Measurements from ENCODE around the gene SLC19A1. TPM values are rescaled to one million over a fixed set of nuclear protein-coding genes. Genes with fewer than 3 reads are reported as not detected.
"Not testable (repeated sequence)": the region's sequence is repeated elsewhere in the genome, so short reads cannot be mapped to it uniquely, and the experiment has no call there.

The SLC19A1 gene
- total and polyA plus RNA-seq, 4 donors = 8.4 to 28.0 (median 13.0) TPM

DNA sequence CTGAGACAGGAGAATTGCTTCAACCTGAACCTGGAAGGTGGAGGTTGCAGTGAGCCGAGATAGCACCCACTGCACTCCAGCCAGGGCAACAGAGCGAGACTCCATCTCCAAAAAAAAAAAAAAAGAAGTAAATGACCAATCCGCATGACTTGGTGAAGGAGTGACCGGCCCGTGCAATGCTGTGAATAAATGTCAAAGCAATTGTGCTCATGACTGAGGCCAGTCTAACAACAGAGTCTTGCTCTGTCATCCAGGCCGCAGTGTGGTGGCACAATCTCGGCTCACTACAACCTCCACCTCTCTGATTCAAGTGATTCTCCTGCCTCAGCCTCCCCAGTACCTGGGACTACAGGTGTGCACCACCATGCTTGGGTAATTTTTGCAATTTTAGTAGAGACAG lies 27.8 kb upstream of the SLC19A1 start:
- H3K4me1 ChIP-seq (ENCODE audit: control insufficient read depth in 4 of 4, insufficient read depth in 4 of 4, low read length in 3 of 4) = no peaks in the 10 kb centered on the region
- no peak overlapping the region for H3K9ac ChIP-seq (ENCODE audit: low read depth in 1 of 2, low read length in 2 of 2)
- H3K27me3 ChIP-seq (ENCODE audit: control insufficient read depth in 4 of 4, insufficient read depth in 4 of 4, low read length in 3 of 4) = no peaks in the 10 kb centered on the region
- H3K36me3 ChIP-seq (ENCODE audit: control insufficient read depth in 4 of 4, insufficient read depth in 3 of 4, low read depth in 1 of 4, low read length in 3 of 4) = no peaks in the 10 kb centered on the region
- 91% methylated on average over 7 of the region's 7 CpGs for WGBS
- DNase-seq (ENCODE audit: low spot score) = no peak
- no peak overlapping the region for H3K4me3 ChIP-seq (ENCODE audit: low read depth in 1 of 3, low read length in 3 of 3)
- H3K9me3 ChIP-seq (ENCODE audit: control insufficient read depth in 4 of 4, low read length in 3 of 4) = no peaks in the 10 kb centered on the region
- no peak overlapping the region for H3K27ac ChIP-seq (ENCODE audit: low read depth in 1 of 2, low read length in 2 of 2)
- TF ChIP-seq, protein P1, sequence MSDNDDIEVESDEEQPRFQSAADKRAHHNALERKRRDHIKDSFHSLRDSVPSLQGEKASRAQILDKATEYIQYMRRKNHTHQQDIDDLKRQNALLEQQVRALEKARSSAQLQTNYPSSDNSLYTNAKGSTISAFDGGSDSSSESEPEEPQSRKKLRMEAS (IDR thresholded peaks at IDR 0.05) = no peak
- TF ChIP-seq, protein P2, sequence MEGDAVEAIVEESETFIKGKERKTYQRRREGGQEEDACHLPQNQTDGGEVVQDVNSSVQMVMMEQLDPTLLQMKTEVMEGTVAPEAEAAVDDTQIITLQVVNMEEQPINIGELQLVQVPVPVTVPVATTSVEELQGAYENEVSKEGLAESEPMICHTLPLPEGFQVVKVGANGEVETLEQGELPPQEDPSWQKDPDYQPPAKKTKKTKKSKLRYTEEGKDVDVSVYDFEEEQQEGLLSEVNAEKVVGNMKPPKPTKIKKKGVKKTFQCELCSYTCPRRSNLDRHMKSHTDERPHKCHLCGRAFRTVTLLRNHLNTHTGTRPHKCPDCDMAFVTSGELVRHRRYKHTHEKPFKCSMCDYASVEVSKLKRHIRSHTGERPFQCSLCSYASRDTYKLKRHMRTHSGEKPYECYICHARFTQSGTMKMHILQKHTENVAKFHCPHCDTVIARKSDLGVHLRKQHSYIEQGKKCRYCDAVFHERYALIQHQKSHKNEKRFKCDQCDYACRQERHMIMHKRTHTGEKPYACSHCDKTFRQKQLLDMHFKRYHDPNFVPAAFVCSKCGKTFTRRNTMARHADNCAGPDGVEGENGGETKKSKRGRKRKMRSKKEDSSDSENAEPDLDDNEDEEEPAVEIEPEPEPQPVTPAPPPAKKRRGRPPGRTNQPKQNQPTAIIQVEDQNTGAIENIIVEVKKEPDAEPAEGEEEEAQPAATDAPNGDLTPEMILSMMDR (IDR thresholded peaks at IDR 0.05; ENCODE audit: low read depth, low read length, missing input control) = no peak

DNA sequence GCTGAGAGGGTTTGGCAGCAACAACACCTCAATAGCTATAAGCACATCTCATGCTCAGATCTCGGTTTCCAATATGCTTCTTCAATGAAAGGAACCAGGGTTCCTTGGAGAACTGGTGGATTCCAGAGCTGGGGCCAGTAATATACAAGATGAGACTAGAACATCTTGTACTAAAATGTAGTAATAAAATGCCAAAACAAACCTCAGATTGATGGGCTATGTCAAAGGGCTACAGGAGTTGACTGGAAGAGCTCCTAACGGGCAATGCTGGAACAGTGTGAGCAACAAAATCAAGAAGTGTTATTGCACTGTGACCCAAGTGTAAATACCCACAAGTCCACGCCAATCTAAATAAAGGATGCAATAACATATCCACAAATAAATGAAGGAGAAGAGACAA lies 26.1 kb upstream of the SLC19A1 start:
- no peak for DNase-seq (ENCODE audit: low spot score)
- no peak for TF ChIP-seq FOXA2 (IDR thresholded peaks at IDR 0.05)
- no peak for TF ChIP-seq NR2F2 (IDR thresholded peaks at IDR 0.05)
- Histone ChIP-seq H3K9me3 (ENCODE audit: control insufficient read depth in 4 of 4, low read length in 3 of 4) (no peaks in the 10 kb centered on the region), H3K27me3 (ENCODE audit: control insufficient read depth in 4 of 4, insufficient read depth in 4 of 4, low read length in 3 of 4) (no peaks in the 10 kb centered on the region), H3K4me3 (ENCODE audit: low read depth in 1 of 3, low read length in 3 of 3) (no peak overlapping the region), H3K36me3 (ENCODE audit: control insufficient read depth in 4 of 4, insufficient read depth in 3 of 4, low read depth in 1 of 4, low read length in 3 of 4) (no peaks in the 10 kb centered on the region), H3K4me1 (ENCODE audit: control insufficient read depth in 4 of 4, insufficient read depth in 4 of 4, low read length in 3 of 4) (no peaks in the 10 kb centered on the region), H3K27ac (ENCODE audit: low read depth in 1 of 2, low read length in 2 of 2) (no peak overlapping the region), H3K9ac (ENCODE audit: low read depth in 1 of 2, low read length in 2 of 2) (no peak overlapping the region)
- WGBS = 78% methylated on average over 3 of the region's 3 CpGs

DNA sequence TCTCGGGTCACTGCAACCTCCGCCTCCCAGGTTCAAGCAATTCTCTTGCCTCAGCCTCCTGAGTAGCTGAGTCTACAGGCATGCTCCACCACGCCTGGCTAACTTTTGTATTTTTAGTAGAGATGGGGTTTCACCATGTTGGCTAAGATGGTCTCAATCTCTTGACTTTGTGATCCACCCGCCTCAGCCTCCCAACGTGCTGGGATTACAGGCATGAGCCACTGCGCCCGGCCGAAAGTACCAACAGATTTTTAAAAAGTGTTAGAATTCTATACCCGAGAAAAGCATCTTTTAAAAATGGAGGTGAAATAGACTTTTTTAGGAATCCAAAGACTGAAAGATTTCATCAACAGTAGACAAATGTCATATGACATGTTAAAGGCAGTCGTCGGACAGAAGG lies 21.9 kb upstream of the SLC19A1 start:
- H3K9me3 ChIP-seq (ENCODE audit: control insufficient read depth in 4 of 4, low read length in 3 of 4); H3K27me3 ChIP-seq (ENCODE audit: control insufficient read depth in 4 of 4, insufficient read depth in 4 of 4, low read length in 3 of 4); H3K9ac ChIP-seq (ENCODE audit: low read depth in 1 of 2, low read length in 2 of 2); H3K27ac ChIP-seq (ENCODE audit: low read depth in 1 of 2, low read length in 2 of 2); H3K36me3 ChIP-seq (ENCODE audit: control insufficient read depth in 4 of 4, insufficient read depth in 3 of 4, low read depth in 1 of 4, low read length in 3 of 4); H3K4me3 ChIP-seq (ENCODE audit: low read depth in 1 of 3, low read length in 3 of 3); DNase-seq (ENCODE audit: low spot score); H3K4me1 ChIP-seq (ENCODE audit: control insufficient read depth in 4 of 4, insufficient read depth in 4 of 4, low read length in 3 of 4): not testable (repeated sequence)
- WGBS = 93% methylated on average over 11 of the region's 11 CpGs

DNA sequence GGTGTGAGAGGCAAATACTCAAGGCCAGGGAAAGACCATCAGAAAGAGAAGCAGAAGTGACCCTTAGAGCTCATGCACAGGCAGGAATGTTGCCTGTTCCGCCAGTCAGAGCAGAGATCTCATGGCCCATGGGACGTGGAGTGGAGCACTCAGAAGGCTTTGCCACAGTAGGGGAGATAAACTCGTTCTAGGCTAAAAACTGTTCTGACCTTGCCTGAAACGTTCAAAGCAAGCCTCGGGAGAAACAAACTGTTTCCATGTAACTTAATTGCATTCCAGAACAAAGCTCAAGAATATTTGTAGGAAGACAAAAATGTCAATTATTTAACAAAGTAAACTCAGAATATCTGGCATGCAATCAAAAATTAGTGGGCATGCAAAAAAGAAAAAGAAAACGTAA lies 20.7 kb upstream of the SLC19A1 start:
- H3K27me3 ChIP-seq (ENCODE audit: control insufficient read depth in 4 of 4, insufficient read depth in 4 of 4, low read length in 3 of 4) = peaks cover 0 to 8% (median 1%) of the 10 kb centered on the region in 4 donors
- H3K4me1 ChIP-seq (ENCODE audit: control insufficient read depth in 4 of 4, insufficient read depth in 4 of 4, low read length in 3 of 4) = peaks cover 0 to 3% (median 0%) of the 10 kb centered on the region in 4 donors
- H3K9ac ChIP-seq (ENCODE audit: low read depth in 1 of 2, low read length in 2 of 2) = no peak overlapping the region
- 63% methylated on average over 6 of the region's 6 CpGs for WGBS
- H3K4me3 ChIP-seq (ENCODE audit: low read depth in 1 of 3, low read length in 3 of 3) = no peak overlapping the region
- no peaks in the 10 kb centered on the region for H3K36me3 ChIP-seq (ENCODE audit: control insufficient read depth in 4 of 4, insufficient read depth in 3 of 4, low read depth in 1 of 4, low read length in 3 of 4)
- TF ChIP-seq, protein P3, sequence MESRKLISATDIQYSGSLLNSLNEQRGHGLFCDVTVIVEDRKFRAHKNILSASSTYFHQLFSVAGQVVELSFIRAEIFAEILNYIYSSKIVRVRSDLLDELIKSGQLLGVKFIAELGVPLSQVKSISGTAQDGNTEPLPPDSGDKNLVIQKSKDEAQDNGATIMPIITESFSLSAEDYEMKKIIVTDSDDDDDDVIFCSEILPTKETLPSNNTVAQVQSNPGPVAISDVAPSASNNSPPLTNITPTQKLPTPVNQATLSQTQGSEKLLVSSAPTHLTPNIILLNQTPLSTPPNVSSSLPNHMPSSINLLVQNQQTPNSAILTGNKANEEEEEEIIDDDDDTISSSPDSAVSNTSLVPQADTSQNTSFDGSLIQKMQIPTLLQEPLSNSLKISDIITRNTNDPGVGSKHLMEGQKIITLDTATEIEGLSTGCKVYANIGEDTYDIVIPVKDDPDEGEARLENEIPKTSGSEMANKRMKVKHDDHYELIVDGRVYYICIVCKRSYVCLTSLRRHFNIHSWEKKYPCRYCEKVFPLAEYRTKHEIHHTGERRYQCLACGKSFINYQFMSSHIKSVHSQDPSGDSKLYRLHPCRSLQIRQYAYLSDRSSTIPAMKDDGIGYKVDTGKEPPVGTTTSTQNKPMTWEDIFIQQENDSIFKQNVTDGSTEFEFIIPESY (IDR thresholded peaks at IDR 0.05) = no peak
- TF ChIP-seq RXRA (IDR thresholded peaks at IDR 0.05) (no peak), SP1 (IDR thresholded peaks at IDR 0.05) (no peak), FOXA2 (IDR thresholded peaks at IDR 0.05) (no peak), NR2F2 (IDR thresholded peaks at IDR 0.05) (no peak)
- TF ChIP-seq, protein P4, sequence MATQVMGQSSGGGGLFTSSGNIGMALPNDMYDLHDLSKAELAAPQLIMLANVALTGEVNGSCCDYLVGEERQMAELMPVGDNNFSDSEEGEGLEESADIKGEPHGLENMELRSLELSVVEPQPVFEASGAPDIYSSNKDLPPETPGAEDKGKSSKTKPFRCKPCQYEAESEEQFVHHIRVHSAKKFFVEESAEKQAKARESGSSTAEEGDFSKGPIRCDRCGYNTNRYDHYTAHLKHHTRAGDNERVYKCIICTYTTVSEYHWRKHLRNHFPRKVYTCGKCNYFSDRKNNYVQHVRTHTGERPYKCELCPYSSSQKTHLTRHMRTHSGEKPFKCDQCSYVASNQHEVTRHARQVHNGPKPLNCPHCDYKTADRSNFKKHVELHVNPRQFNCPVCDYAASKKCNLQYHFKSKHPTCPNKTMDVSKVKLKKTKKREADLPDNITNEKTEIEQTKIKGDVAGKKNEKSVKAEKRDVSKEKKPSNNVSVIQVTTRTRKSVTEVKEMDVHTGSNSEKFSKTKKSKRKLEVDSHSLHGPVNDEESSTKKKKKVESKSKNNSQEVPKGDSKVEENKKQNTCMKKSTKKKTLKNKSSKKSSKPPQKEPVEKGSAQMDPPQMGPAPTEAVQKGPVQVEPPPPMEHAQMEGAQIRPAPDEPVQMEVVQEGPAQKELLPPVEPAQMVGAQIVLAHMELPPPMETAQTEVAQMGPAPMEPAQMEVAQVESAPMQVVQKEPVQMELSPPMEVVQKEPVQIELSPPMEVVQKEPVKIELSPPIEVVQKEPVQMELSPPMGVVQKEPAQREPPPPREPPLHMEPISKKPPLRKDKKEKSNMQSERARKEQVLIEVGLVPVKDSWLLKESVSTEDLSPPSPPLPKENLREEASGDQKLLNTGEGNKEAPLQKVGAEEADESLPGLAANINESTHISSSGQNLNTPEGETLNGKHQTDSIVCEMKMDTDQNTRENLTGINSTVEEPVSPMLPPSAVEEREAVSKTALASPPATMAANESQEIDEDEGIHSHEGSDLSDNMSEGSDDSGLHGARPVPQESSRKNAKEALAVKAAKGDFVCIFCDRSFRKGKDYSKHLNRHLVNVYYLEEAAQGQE (IDR thresholded peaks at IDR 0.05) = no peak
- TF ChIP-seq, protein P1 (IDR thresholded peaks at IDR 0.05) = no peak
- H3K27ac ChIP-seq (ENCODE audit: low read depth in 1 of 2, low read length in 2 of 2) = no peak overlapping the region
- no peak for DNase-seq (ENCODE audit: low spot score)
- no peaks in the 10 kb centered on the region for H3K9me3 ChIP-seq (ENCODE audit: control insufficient read depth in 4 of 4, low read length in 3 of 4)
